ENCODE results near the gene RPL13A. TPM values are rescaled to one million over a fixed set of nuclear protein-coding genes. Genes with fewer than 3 reads are reported as not detected.

The RPL13A gene
- total RNA-seq, 6 experiments from 2014 or later: 2,015 to 2,373 (median 2,179) TPM

DNA sequence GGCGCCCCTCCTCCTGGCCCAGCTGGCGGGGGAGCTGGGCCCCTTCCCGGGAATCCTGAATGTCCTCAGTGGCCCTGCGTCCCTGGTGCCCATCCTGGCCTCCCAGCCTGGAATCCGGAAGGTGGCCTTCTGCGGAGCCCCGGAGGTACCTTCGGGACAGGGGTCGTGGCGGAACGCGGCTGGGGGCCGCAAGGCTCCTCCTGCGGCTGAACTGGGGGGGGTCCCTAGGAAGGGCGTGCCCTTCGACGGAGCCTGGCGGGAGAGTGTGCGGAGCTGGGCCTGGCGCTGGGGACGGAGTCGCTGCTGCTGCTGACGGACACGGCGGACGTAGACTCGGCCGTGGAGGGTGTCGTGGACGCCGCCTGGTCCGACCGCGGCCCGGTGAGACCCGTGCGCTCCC lies 25.8 kb upstream of the RPL13A start:
- H3K27me3 Mint-ChIP-seq (ENCODE audit: insufficient read depth): no peaks in the 10 kb centered on the region
- H3K36me3 Mint-ChIP-seq (ENCODE audit: low read depth): no peaks in the 10 kb centered on the region
- no peaks in the 10 kb centered on the region for H3K4me1 Mint-ChIP-seq (ENCODE audit: low read depth)
- no peaks in the 10 kb centered on the region for H3K9me3 Mint-ChIP-seq
- DNase-seq: no peak
- no peak overlapping the region for H3K4me3 Mint-ChIP-seq
- no peak overlapping the region for H3K27ac Mint-ChIP-seq
- TF ChIP-seq, protein P1, sequence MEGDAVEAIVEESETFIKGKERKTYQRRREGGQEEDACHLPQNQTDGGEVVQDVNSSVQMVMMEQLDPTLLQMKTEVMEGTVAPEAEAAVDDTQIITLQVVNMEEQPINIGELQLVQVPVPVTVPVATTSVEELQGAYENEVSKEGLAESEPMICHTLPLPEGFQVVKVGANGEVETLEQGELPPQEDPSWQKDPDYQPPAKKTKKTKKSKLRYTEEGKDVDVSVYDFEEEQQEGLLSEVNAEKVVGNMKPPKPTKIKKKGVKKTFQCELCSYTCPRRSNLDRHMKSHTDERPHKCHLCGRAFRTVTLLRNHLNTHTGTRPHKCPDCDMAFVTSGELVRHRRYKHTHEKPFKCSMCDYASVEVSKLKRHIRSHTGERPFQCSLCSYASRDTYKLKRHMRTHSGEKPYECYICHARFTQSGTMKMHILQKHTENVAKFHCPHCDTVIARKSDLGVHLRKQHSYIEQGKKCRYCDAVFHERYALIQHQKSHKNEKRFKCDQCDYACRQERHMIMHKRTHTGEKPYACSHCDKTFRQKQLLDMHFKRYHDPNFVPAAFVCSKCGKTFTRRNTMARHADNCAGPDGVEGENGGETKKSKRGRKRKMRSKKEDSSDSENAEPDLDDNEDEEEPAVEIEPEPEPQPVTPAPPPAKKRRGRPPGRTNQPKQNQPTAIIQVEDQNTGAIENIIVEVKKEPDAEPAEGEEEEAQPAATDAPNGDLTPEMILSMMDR (IDR thresholded peaks at IDR 0.05): no peak

DNA sequence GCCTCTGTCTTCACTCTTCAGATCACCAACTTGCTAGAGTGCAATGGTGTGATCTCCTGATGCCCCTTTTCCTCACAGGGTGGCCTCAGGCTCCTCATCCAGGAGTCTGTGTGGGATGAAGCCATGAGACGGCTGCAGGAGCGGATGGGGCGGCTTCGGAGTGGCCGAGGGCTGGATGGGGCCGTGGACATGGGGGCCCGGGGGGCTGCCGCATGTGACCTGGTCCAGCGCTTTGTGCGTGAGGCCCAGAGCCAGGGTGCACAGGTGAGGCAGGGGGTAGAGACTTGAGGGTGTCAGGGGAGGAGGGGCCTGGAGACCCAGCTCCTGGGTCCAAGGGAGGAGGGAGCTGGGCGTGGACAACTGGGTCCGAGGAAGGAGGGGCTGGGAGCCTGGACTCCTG lies 24.9 kb upstream of the RPL13A start:
- no peak overlapping the region for H3K27ac Mint-ChIP-seq
- H3K36me3 Mint-ChIP-seq (ENCODE audit: low read depth): no peaks in the 10 kb centered on the region
- H3K27me3 Mint-ChIP-seq (ENCODE audit: insufficient read depth): no peaks in the 10 kb centered on the region
- DNase-seq: no peak
- H3K4me3 Mint-ChIP-seq: no peak overlapping the region
- no peaks in the 10 kb centered on the region for H3K9me3 Mint-ChIP-seq
- TF ChIP-seq, protein P1 (IDR thresholded peaks at IDR 0.05): no peak
- H3K4me1 Mint-ChIP-seq (ENCODE audit: low read depth): no peaks in the 10 kb centered on the region

DNA sequence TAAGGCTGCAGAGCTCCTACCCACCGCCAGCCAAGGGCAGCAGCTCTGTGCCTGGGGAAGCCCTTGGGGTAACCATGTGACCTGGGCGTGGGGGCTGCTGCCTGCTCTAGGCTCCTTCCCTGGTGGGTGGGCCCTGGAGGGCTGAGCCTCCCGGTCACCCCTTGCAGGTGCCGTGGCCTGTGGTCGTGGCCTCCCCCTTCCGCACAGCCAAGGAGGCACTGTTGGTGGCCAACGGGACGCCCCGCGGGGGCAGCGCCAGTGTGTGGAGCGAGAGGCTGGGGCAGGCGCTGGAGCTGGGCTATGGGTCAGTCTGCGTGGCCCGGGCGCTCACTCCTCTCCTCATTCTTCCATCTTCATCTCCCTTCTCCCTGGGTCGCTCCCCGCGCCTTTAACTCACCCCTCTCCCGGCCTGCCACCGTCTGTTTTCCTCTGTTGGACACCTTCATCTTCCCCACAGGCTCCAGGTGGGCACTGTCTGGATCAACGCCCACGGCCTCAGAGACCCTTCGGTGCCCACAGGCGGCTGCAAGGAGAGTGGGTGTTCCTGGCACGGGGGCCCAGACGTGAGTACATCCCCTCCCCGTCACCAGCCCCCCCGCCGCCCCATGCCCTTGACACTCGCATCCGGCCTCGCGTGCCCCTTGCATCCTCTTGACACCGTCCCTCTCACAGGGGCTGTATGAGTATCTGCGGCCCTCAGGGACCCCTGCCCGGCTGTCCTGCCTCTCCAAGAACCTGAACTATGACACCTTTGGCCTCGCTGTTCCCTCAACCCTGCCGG lies 23.3 kb upstream of the RPL13A start:
- no peaks in the 10 kb centered on the region for H3K27me3 Mint-ChIP-seq (ENCODE audit: insufficient read depth)
- H3K36me3 Mint-ChIP-seq (ENCODE audit: low read depth): no peaks in the 10 kb centered on the region
- no peaks in the 10 kb centered on the region for H3K4me1 Mint-ChIP-seq (ENCODE audit: low read depth)
- DNase-seq: no peak
- TF ChIP-seq, protein P1 (IDR thresholded peaks at IDR 0.05): no peak
- H3K4me3 Mint-ChIP-seq: no peak overlapping the region
- H3K9me3 Mint-ChIP-seq: no peaks in the 10 kb centered on the region
- H3K27ac Mint-ChIP-seq: no peak overlapping the region

DNA sequence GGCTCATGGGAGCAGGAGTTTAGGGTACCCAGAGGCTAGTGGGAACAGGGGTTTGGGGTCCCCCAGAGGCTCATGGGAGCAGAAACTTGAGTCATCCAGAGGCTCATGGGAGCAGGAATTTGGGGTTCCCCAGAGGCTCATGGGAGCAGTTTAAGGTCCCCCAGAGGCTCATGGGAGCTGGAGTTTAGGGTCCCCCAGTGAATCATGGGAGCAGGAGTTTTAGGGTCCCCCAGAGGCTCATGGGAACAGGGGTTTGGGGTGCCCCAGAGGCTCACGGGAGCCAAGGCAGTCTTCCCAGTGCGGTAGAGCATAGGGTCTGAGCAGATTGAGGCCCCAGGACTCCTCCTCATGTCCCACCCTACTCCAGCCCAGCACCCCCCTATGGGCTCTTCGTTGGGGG lies 22.0 kb upstream of the RPL13A start:
- Mint-ChIP-seq H3K4me3 (no peak overlapping the region), H3K27me3 (ENCODE audit: insufficient read depth) (no peaks in the 10 kb centered on the region), H3K9me3 (no peaks in the 10 kb centered on the region), H3K4me1 (ENCODE audit: low read depth) (no peaks in the 10 kb centered on the region), H3K36me3 (ENCODE audit: low read depth) (no peaks in the 10 kb centered on the region), H3K27ac (no peak overlapping the region)
- TF ChIP-seq, protein P1 (IDR thresholded peaks at IDR 0.05): no peak
- no peak for DNase-seq

DNA sequence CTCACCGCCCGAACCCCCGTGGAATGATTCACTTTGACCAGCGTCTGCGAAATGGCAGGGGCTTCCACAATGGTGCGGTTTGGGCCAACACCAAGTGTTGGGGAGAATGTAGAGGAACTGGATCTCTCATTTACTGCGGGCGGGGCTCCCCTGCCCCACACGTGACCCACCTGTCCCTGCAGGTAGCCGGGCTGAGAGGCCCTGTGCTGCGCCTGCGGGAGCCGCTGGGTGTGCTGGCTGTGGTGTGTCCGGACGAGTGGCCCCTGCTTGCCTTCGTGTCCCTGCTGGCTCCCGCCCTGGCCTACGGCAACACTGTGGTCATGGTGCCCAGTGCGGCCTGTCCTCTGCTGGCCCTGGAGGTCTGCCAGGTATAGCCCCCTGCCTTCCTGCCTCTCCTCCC lies 19.2 kb upstream of the RPL13A start:
- TF ChIP-seq, protein P1 (IDR thresholded peaks at IDR 0.05): no peak
- Mint-ChIP-seq H3K9me3 (no peaks in the 10 kb centered on the region), H3K4me3 (no peak overlapping the region), H3K27ac (no peak overlapping the region), H3K36me3 (ENCODE audit: low read depth) (no peaks in the 10 kb centered on the region), H3K27me3 (ENCODE audit: insufficient read depth) (no peaks in the 10 kb centered on the region), H3K4me1 (ENCODE audit: low read depth) (peaks cover 7% of the 10 kb centered on the region)
- DNase-seq: no peak

Measured in HFFc6 (cell line).